DMS 273 (cell line): Measurements from ENCODE around the gene GNL2.

ENCODE experiments used
- DNase-seq: peaks from one replicate; lab custom pipeline; 2025; ENCODE audit not compliant: unreplicated experiment; lab: John Stamatoyannopoulos, UW

GNL2 gene

GRCh38 chr1:37595440-37596181 lies at the start of gene GNL2:
TSS of gene GNL2 (minus strand) at chr1:37595937. CDS start at chr1:37595822, 115 bp downstream.
- DNase-seq, result peak; percentile 99

- DNase-seq, result no peak
These were observed 45.3 kb upstream of the GNL2 start for GRCh38 chr1:37641059-37641458.

GRCh38 chr1:37636435-37636834 lies 40.7 kb upstream of the GNL2 start:
- no peak for DNase-seq

GRCh38 chr1:37634992-37635902 lies 39.5 kb upstream of the GNL2 start:
- DNase-seq, result no peak

DNA sequence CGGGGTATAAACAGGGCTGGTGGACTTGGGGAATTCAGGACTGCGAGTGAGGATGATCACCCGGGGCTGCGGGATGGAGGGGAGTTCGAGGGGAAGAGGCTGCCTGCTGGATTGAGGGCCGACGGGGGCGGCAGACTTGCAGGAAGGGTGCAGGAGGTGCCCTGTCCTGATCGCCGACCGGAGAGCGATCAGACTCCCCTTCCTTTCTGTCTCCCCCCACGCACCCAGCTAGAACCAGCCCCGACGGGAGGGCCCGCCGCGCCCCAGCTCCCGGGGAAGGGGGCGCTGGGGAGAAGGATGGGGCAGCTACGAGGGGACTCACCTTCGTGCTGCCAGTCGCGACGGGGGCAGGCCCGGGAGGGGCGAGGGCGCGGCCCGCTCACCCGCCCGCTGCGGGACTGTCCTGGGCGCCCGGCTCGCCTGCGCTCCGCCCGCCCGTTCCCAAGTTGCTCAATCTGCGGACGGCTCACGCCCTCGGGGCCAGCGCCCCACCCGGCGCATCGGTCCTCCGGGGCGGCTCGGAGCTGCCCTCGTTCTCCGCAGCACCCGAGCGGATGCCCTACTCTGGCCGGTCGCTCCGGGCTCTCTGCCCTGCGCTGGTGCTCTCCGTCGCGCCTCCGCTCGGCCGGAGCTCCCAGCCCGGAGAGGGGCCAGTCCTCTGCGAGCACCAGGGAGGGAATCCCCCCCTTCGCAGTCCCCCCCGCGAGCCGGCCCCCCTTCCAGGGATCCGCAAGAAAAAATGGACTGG lies 38.7 kb upstream of the GNL2 start, which contains the start of gene RSPO1:
Gene RSPO1 (minus strand): TSS at position 649 of the 748 bp plus-strand sequence. CDS start 5,231 bp downstream, outside the sequence.
- DNase-seq, result peak; percentile 58

DNA sequence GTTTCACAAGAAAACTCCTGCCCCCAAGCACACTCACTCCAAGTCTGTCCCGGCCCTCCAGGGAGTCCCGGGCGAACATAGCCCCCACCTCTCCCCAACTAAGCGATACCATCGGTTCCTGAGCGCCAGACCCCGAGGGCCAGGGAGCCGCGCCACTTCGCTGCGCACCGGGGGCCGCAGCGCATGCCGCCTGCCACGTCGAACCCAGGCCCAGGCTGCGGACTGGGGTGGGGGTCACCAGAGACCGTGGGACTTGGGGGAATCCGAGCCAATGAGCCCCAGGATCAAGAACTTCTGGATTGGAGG lies 38.2 kb upstream of the GNL2 start:
- no peak for DNase-seq

- DNase-seq, result no peak
These were observed 37.6 kb upstream of the GNL2 start for GRCh38 chr1:37633040-37633937.

- no peak for DNase-seq
These were observed 35.3 kb upstream of the GNL2 start for GRCh38 chr1:37631036-37631435.

DNA sequence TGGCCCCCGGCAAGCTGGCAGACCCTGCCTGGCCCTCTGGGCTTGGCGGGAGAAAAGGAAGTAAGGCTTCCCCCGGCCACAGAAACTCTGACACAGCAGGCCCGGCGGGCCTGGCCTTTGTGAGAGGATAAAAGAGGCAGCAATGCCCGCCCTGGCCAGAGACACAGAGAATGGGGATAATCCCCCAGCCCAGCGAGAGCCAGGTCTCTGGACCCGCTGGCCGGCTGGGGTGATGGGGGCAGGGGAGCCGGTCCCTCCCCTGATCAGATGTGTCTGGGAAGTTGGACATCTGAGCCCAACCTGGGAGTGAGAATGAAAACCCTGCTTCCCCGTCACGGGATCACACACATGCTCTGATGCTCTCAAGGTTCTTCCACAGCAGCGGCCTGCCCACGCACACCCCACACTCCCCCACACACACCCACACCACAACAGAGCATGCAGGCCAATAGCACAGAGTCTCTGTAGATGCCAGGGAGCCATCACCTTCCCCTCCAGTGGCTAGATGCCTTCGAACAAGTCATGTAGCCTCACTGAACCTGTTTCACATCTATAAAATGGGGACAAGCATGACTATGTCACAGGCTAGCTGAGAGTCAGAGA lies 34.8 kb upstream of the GNL2 start:
- no peak for DNase-seq

DNA sequence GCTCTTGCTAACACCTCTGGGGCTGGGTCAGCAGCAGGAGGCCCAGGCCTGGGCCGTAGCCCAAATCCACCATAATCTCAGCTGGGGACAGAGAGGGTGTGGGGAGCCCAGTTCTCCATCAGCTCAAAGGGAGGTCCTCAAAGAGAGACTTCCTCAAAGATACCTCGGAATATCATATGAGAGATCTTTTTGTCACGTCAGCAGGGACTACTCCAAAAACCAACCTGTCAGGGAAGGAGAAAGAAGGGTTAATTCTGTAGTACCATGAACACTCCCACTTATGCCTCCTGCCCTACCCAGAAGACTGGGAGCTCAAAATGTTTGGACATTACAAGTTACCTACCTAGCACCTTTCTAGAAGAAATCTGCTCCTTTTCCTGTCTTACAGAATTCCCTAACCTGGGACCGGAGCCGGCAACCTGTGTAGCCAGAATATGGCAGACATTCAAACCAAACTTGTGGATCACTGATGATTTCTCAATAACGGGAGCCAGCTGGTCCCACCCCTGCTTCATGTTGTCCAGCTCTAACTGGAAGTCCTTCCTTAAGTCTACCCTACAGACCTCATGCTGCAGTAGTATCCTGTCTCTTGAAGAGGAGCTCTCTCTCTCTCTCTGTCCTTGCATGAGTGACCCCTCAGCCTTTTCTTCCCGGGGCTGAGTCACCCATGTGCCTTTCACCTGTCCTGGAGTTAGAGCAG lies 34.1 kb upstream of the GNL2 start:
- DNase-seq, result no peak

GRCh38 chr1:37629008-37629407 lies 33.3 kb upstream of the GNL2 start:
- DNase-seq, result no peak

- no peak for DNase-seq
These were observed 32.4 kb upstream of the GNL2 start for GRCh38 chr1:37628026-37628556.

GRCh38 chr1:37622131-37622530 lies 26.4 kb upstream of the GNL2 start:
- peak; percentile 25 for DNase-seq

DNA sequence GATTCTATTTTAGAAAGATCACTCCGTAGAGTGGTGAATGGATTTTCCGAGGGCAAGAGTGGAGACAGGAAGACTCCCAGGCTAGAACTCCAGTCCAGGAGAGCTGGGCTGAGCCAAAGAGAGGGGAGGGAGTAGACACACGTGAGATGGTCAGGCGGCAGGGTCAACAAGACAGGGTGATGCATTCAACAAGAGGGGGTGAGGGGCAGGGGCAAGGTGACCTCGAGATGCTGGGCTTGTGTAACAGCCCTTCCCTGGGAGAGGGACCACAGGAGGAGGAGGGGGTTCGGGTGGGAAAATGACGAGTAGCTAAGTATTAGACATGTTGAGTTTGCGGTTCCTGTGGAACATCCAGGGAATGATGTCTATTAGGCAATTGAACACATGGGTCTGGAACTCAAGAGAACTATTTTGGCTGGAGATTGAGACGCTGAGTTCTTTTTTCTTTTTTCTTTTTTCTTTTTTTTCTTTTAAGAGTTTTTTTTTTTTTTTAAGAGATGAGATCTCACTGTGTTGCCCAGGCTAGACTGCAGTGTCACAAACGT lies 25.7 kb upstream of the GNL2 start:
- no peak for DNase-seq

- peak; percentile 12 for DNase-seq
These were observed 25.0 kb upstream of the GNL2 start for GRCh38 chr1:37620707-37621106.

GRCh38 chr1:37616330-37616729 lies 20.6 kb upstream of the GNL2 start:
- peak; percentile 35 for DNase-seq

DNA sequence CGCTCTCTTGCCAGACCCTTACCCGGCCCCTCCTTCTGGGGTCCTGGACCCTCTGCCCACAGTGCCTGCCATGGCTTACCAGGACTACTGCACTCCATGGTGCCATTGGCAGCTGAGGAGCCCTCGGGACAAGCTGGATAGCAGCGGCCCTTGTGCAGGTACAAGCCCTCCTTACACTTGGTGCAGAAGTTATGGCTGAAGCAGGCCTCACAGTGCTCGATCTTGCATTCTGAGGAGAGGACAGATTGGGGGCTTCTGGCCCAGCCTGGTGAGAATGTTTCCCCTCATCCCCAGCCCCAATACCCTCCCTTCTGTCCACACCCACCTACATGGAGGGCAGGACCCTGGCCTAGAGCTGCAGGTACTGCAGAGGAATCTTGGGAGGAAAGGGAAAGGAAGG lies 18.4 kb upstream of the GNL2 start:
- no peak for DNase-seq

GRCh38 chr1:37612186-37612585 lies 16.4 kb upstream of the GNL2 start:
- DNase-seq, result peak; percentile 26

GRCh38 chr1:37609994-37610393 lies 14.3 kb upstream of the GNL2 start:
- DNase-seq, result no peak
